Measurements from ENCODE around the gene OR10H1.

DNA sequence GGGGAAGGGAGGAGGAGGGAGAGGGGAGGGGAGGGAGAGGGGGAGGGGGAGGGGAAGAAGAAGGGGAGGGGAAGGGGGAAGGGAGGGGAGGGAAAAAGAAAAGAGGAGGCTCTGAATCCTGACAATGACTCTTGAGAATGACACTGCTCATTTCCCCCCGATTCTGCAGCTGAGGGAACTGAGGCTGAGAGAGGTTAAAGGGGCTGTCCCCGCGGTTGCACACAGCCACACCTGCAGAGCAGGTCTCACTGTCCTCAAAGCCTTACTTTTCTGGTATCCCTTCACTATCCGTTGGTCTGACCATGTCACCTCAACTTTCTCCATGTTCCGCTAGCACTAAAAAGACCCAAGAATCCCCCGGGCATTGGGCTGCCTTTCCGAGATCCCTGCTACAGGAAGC, 47.0 kb upstream of the OR10H1 start:
- TF ChIP-seq GATA2 (CRISPR knock-in tag; IDR thresholded peaks at IDR 0.05) (no peak), RAD21 (IDR thresholded peaks at IDR 0.05; ENCODE audit: low read length) (no peak)

Data from SK-N-SH (cell line).